Right forelimb (tissue), 1 donor: ENCODE measurements around the gene KXD1.

ENCODE experiments used
- DNase-seq: peaks from one replicate; pipeline ENCODE4 v3.0.0-alpha.2; 2018

Gene KXD1

DNA sequence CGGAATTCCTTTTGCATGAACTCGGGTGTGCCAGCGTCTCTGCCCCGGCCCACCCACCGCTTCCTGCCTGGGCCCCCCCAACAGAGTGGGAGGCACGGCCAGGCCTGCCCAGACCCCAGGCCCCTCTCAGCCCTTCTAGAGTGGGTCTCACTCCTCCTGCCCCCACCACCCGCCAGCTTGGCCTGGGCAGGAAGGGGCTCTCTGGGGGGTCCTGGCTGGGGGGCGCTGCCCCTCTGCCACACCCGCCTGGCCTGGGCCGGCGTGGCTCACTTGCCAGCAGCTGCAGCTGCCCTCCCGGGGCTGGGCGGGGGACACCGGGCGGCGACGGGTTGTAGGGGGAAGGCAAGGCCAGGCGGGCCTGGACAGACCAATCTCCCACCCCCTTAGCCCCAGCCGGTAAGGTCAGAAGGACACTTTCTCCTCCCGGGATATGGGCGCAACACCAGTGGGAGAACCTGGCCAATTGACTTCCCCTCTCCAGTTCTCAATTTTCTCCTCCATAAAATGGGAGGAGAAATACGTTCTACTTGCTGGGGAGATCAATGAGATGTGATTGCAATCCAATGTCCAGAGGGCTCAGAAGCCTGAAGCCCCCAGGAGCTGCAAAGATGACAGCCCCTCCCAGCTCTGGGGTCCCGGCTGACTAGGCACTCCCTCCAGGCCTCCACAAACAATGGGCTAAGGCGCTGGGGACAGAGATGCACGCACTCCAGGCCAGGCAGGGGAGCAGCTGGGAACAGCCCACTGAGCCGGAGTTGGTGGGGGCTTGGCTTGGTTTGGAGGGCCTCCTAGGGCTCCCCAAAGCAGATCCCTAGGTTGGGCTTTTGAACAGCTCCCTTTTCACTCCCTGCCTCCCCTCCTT, 46.5 kb downstream of the KXD1 start:
- no peak for DNase-seq

DNA sequence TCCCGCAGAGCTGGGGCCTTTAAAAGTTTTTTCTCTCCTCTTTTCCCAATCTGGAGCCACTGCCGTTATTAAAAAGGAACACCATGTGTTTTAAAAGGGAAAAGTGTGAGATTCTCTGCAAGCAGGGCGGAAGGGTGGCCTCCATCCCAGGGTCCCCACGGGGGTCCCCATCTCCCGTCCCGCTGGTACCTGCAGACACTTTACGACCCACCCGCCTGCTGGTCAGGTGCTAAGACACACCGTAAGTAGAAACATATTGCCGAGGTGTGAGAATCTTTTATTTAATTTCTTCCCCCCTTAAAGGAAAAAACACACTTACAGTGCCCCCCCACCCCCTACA, 47.1 kb downstream of the KXD1 start:
- no peak for DNase-seq

DNA sequence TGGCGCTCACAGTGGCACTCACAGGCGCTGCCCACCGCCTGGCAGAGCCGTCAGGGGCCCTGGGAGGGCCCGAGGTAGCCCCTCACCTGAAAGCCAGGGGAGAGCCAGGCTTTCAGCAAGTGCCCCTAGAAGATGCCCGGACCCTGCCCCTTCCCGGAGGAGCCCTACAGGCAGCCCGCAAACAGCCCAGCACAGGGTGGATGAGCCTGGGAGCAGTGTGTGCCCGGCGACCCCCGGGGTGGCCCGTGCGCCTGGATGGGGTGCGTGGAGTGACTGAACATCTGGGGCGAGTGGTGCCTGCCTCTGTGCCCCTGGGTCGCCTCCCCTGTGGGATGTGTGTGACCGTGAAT, 47.5 kb downstream of the KXD1 start:
- no peak for DNase-seq

DNA sequence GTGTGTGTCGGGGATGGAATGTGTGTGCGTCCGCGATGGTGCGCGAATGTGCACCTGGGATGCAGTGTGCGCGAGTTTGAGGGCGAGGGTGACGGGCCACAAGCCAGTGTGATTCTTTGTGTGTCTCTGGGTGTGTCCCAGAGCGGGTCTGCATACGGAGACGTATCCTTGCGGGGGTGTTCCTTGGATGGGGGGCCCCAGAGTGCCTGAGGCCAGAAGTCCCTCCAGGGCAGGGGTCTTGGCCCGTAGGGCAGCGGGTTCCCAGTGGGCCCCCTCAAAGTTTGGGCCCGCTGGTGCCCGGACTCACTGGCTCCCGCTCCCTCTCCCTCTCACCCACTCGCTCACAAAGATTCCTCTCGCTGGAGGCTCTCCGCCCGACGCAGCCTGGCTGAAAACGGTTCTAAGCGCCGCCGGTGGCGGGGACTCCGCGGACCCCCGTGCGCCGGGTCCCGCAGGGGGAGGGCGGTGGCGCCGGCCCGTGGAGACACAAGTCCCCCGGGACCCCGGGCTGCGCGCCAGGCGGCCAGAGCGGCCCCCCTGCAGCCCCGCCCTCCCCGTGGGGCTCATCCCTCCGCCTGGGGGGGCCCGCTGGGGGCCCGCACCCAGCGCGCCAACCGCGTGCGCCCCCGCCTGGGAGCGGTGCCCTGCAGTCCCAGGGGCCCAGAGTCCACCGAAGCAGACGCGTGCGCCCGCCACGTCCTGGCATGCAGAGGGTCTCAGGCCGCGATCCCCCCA, 48.0 kb downstream of the KXD1 start:
- DNase-seq = no peak

DNA sequence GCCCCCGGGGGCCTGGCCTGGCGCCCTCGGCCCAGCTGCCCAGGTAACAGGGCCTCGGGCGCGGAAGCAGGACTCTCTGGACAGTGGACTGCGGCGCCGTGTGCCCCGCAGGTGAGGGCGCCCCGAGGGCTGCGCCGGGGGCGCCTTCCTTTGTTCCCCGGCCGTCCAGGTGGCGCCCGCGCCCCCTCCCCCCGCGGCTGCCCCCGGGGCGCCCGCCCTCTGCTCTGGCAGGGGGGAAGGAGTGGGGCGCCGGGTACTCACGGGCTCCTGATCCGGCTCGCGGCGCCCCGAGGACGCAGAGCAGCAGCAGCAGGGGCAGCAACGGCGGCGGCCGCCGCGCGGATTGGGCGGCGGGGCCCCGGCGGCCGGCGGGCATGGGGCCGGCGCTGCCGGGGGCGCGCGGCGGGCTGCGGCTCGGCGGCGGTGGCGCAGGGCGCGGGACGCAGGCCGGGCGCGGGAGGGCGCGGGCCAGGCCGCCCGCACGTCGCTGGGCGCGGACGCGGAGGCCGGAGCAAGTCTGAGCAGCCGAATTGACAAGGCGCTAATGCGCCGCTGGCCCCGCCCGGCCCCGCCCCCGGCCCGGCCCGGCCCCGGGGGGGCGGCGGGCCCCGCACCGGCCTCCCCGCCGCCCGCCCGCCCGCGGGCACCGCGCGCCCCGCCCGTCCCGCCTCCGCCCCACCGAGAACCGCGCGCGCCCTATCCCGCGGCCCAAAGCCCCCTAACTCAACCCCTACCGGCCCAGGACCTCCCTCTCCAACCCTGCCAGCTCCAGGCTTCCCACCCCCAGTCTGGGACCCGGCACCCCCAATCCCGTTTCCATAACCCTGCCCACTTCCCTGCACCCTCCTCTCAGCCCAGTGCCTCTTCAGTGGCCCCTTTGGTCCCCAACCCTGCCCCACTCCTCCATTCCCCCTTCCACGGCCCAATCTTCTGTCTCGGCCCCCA, 48.9 kb downstream of the KXD1 start, which contains the start of gene CRLF1:
Gene CRLF1, minus strand, starts transcription at position 519 of the 945 bp plus-strand sequence. Its CDS starts 143 bp downstream, at position 376.
- DNase-seq = no peak

DNA sequence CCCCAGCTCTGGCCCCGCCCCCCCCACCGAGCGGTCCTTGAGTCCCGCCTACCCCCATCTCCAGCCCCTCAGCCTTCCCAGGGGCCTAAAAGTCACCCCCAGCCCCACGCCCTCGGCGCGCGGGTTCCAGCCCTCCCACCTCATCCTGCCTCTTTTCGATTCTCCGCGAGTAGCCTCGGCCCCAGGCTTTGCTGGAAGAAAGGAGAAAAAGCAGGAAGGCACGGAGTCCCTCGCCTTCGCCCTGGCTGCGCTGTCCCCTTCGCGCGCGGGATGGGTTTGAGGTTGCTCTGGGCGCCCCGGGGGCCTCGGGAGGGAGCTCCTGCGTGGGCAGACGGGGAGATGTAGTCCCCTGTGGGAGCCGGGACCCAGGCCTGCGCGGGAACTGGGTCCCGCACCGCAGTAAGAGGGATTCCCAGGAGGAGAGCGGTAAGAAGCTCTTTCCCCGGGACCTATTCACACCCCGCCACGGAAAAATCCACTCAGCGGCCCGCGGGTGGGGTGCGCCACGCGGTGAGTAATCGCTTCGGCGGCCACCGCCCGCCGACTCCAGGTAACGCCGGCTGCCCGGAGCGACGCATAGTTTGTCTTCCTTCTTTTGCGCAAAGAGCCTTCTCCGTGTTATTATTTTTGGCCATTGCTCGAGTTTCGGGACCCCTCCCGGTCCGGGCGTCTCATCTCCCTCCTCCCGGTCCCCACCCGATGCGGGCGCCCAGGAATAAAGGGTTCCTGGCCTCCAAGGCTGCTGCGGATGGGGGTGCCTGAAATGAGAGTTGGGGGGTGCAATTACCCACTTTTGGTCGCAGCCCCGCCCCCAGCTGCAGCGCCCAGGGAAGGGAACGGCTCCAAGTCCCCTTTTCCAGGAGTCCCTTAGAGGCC, 49.8 kb downstream of the KXD1 start:
- no peak for DNase-seq

DNA sequence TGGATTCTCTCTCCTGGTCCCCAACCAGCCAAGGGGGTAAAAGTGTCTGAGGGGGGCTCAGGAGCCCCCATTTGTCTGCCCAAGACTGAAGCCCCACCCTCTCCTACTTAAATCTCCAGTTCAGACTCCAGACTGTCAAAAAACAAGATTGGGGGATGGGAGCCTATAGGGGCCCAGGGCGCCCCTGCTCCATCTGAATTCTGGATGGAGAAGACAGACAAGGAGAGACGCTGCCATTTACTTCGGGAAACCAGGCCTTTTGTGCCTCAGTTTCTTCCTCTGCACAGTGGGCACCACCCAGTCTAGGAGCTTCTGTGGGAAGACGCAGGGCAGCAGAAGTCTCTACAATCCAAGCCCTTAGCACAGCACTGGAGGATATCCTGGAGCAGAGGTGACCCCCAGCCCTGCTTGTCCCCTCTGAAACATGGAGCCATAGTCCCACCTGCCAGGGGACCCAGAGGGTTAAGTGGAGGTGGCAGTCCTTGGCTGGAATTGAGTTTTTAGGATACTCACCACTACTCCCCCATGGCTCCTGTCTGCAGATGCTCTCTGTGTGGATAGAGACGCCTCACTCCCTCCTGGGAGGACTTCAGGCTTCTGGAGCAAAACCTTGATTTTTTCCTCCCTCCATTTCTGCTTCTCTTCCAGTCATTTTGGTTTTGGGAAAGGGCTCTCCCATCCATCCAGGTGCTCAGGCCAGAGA, 50.6 kb downstream of the KXD1 start:
- DNase-seq = no peak

DNA sequence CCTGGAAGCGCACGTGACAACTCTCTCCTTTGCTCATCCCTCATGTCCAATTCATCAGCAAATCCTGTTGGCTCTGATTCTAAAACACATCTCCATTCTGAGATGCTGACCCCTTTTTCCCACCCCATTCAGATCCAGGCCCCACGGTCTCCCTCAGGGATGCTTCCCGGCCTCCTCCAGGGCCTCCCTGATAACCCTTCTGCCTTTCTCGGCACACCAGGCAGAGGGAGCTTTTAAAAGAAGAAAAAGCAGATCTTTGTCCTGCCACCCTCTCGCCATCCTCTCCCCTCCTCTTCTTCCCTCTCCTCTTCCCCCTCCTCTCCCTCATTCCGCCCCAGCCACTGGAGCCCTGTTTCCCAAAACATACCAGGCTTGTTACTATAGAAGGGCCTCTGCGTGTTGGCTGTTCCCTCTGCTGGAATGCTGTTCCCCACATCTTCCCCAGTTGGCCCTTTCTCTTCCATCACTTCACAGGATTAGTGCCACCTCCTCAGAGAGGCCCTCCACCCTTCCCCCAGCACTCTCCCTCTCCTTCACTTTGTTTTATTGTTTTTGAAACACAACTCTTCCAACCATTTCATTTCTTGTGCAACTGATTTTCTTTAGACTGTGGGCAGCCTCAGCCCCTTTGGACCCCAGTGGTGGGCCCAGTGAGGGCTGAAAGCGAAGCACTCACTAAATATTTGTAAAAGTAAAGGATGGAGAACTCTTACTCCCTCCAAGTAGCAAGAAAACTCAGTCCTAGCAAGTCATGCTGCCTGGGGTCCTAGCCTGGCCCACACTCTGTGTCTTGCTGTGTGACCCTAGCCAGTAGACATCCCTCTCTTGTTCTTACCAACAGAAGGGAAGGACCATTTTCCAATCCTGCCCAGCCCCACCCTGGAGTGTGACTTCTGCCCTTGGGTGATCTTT, 51.4 kb downstream of the KXD1 start:
- DNase-seq = no peak

DNA sequence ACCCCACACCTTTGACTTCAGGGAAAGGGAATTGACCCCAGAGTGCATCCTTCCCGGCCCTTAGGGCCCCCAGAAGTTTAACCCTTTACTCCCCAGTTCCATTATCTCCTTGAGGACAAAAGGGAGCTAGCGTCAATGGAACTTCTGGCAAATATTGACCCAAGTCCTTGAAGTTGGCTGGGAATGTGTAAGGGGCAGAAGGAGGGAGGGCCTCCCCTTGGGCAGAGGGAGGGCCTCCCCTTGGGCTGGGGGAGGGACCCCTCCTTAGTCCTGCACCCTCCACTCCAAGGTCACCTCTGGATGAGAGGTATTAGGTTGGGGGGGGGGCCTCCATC, 52.0 kb downstream of the KXD1 start:
- DNase-seq = no peak

DNA sequence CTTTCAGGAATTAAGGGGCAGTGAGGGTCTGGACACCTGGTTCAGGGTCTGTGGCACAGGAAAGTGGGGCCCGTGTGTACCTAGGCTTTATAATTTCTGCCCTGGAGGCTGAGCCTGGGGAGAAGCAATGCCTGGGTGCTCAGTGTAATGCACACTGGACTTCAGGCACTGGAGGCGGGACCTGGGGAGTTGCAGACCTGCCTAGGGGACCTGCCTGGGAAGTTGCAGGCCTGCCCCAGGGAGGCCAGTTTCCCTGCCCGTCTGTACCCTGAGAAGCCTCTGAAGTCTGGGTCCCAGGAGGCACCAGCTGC, 52.5 kb downstream of the KXD1 start:
- DNase-seq = no peak

DNA sequence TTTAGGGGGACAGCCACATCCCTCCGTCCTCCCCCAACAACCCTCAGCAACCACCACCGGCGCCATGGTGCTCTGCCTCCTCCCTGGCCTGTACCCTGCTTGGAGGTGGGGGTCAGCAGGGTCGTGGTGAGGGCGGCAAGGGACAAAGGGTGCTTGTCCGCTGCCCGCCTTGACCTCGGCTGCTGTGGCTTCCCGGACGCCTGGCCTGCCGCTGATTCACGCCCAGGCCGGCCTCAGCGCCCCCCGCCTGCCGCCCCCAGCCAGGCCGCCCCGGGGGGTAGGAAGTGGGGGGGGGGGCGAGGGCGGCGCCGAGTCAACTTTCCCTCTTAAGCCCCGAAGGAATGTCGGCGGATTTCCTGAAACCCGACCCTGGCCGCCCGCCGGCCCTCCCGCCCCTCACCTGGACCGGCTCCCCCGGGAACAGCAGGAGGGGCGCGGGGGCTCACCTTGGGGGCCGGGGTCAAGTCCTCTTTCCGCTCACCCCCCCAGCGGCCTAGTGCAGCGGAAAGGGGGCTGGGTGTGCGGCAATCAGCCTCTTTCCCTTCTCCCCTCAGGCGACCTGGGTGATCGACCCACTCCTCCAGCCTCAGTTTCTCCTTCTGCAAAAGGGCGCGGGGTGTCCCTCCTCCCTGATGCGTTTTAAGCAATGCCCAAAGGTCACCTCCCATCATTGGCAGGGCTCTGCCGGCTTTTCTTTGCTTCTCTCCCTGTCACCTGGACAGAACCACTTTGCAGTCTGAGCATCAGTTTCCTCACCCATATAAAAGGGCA, 53.1 kb downstream of the KXD1 start:
- DNase-seq = no peak

DNA sequence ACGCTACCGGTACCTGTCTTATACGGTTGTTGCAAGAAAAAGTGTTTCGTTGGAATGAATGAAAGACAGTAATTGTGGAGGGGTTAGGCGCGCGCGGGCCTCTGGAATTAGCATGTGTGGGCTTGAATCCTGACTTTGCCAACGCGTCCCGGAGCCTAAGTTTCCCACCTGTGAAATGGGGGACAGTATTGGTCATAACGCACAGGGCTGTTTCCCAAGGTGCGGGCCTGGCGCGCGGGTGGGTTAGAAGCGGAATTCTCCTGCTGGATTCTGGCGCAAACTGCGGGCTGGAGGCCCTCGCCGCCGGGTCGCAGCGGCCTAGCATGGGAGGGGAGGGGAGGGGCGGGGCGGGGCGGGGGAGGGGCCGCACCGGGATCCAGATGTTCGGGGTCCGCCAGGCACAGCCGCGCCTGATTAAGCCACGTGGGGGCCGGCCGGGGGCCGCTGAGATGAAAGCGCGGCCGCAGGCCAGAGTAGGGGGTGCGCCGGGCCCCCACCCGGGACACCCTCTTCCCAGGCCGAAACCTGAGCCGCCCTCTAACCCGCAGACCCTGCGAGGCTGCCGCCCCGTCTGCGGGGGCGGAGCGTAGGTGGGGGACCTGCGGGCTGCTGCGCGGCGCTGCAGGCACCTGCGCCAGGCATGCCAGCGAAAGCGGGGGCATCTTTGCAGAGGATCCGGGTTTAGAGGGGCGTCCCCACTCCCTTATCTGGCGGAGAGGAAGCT, 53.8 kb downstream of the KXD1 start:
- no peak for DNase-seq

DNA sequence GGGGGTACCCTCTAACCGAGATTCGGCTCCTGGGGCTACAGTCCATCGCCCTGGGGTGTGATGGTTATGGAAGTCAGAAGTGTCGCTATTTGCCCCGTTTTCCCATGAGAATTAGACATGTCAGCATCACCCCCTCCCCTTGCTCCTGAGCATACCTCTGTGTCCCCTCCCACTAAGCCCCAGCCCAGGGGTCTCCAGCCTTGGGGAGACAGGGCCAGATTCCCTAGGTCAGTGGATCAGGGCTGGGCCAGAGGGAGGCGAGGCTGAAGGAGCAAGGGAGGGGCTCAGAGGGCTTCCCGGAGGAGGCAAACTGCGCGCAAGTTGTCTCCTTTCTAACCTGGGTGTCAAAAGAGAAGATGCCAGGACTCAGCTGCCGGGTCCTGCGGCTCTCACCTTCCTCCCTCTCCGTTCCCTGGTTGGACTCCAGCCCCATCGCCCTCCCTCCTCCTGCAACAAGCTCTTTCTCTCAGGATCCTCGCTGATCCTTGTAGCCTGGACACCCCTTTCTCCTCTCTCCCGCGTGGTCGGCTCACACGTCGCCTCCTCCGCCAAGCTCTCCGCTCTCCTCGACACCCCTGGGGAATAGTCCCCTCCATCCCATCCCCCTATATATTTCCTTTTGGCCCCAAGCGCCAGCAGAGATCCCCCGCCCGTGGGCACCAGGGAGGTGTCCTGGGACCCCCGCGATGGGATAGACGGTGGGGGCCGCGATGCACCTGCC, 54.5 kb downstream of the KXD1 start:
- DNase-seq = no peak

DNA sequence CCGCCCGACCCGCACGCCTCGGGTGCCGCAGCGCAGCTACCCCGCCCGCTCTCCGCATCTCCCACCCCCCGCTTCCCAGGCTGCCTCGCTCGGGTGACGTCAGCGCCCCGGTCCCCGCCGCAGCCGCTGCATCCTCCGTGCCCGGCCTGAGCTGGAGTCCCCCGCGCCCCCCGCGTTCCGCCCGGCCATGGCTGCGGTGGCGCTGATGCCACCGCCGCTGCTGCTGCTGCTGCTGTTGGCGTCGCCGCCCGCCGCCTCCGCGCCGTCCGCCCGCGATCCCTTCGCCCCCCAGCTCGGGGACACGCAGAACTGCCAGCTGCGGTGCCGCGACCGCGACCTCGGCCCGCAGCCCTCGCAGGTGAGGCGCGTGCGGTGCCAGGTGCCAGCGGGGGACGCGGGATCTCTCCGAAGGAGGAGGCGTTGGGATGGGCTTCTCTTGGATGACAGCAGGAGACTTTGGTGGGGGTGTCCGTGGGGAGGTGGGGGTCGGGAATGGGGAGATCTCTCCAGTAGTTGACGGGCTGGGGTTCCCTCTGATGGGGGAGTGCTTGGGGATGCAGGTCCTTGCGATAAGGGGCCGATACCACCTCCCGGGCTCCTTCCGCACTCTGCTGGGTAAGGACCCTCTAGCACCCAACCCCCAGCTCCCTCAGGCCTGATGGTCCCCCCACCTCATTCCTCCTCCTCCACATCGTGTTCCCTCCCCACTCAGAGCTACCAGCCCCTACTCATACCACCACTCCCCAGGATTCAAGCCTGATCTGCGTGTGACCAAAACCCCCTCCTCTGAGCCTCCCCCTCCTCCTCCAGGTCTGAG, 55.3 kb downstream of the KXD1 start, which contains the start of gene TMEM59L:
Gene TMEM59L, plus strand, starts transcription at position 99 of the 817 bp plus-strand sequence. Its CDS starts 89 bp downstream, at position 188.
- no peak for DNase-seq

DNA sequence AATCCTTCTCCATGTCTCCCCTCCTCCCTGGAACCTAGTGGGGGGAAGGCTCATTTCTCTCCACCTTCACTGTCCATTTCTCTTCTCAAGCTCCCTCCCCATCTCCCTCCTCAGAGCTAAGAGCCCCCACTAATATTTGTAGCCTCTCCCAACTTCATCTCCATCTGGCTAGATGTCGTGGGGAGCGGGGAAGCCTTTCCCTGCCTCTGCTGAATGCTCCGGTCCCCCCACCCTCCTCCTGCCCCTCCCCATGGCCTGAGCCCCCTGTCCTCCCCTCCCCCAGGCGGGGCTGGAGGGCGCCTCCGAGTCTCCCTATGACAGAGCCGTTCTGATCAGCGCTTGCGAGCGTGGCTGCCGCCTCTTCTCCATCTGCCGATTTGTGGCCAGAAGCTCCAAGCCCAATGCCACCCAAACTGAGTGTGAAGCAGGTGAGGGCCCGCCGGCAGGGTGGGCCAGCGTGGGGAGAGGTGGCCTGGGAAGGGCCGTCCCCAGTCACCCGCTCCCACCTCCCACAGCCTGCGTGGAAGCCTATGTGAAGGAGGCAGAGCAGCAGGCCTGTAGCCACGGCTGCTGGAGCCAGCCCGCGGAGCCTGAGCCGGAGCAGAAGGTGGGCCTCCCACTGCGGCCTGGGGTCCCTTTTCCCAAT, 56.0 kb downstream of the KXD1 start:
- DNase-seq = no peak

DNA sequence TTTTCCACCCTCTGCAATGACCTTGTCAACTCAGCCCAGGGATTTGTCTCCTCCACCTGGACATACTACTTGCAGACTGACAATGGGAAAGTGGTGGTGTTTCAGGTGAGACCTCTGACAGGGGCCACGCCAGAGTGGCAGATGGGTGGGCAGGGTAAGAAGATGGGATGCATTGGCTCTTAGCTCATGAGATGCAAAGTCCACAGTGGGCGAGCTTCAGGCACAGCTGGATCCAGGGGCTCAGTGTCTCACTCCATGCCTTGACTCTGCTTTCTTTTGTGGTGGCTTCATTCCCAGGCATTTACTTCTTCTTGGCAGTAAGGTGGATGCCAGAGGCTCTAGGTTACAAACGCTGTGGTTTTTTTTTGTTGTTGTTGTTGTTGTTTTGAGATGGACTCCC, 58.4 kb downstream of the KXD1 start:
- DNase-seq = no peak

DNA sequence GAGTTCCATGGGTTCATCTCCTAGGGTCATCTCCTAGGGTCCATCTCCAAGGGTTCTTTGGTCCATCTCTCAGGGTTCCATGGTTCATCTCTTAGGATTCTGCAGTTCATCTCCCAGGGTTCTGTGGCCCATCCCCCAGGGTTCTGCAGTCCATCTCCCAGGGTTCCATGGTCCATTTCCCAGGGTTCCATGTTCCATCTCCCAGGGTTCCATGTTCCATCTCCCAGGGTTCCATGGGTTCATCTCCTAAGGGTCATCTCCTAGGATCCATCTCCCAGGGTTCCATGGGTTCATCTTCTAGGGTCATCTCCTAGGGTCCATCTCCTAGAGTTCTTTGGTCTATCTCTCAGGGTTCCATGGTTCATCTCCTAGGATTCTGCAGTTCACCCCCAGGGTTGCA, 59.9 kb downstream of the KXD1 start:
- no peak for DNase-seq
